ENCODE results near the gene RAB3GAP1. TPM values are rescaled to one million over a fixed set of nuclear protein-coding genes. Genes with fewer than 3 reads are reported as not detected.

The RAB3GAP1 gene
- polyA plus RNA-seq, 2 donors, result 13.9 to 20.2 TPM

DNA sequence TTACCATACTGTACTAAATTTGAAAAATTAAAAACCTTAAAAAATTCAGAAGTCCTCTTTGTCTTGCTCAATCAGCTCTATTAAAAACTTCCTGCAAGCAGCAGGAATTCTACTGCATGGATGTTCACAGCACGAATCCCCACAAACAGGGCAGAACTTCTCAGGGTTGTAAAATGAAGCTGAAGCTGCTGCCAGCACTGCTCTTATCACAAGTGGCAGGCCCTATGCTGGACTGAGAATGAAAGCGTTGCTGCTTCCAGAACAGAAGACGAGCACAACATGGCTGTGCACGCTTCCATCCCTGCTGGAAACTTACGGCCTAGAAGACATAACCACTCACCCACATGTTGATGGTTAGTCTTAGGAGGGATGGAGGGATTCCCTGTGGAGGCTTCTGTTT, 134.0 kb downstream of the RAB3GAP1 start:
- Histone ChIP-seq H3K36me3 (ENCODE audit: control insufficient read depth in 2 of 2, insufficient read depth in 2 of 2, low read length in 1 of 2) (peaks cover 0 to 2% of the 10 kb centered on the region in 2 donors), H3K27ac (ENCODE audit: low read depth in 2 of 2, low read length in 1 of 2) (no peak overlapping the region), H3K9me3 (ENCODE audit: control insufficient read depth in 2 of 2, insufficient read depth in 1 of 2, low read depth in 1 of 2, low read length in 1 of 2) (no peaks in the 10 kb centered on the region), H3K4me3 (ENCODE audit: low read depth in 1 of 2, low read length in 2 of 2) (no peak overlapping the region), H3K4me1 (ENCODE audit: control insufficient read depth in 2 of 2, insufficient read depth in 2 of 2, low read length in 1 of 2) (no peaks in the 10 kb centered on the region), H3K27me3 (ENCODE audit: control insufficient read depth in 1 of 2, insufficient read depth in 2 of 2, low read length in 2 of 2) (no peaks in the 10 kb centered on the region)
- WGBS, 2 donors, result 94 to 97% methylated on average over 5 of the region's 5 CpGs

DNA sequence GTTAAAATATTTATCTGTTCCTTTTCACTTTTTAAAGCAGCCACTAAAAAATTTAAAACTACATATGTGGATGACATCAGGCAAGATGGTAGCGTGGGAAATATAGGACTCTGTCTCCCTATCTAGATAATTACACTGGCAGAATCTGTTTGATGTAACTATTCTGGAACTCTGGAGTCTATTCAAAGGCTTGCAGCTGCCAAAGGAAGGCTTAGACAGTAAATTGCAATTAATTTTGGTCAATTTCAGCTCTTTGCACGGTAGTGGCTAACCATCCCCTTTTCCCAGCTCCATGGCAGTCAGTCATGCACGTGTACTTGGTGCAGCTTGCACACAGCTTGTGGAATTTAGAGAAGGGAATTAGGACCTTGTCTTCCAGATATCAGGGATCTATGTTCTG, 135.2 kb downstream of the RAB3GAP1 start:
- WGBS, 2 donors, result 68 to 86% methylated on average over 3 of the region's 3 CpGs
- Histone ChIP-seq H3K27ac (ENCODE audit: low read depth in 2 of 2, low read length in 1 of 2) (no peak overlapping the region), H3K9me3 (ENCODE audit: control insufficient read depth in 2 of 2, insufficient read depth in 1 of 2, low read depth in 1 of 2, low read length in 1 of 2) (no peaks in the 10 kb centered on the region), H3K36me3 (ENCODE audit: control insufficient read depth in 2 of 2, insufficient read depth in 2 of 2, low read length in 1 of 2) (peaks cover 0 to 2% of the 10 kb centered on the region in 2 donors), H3K27me3 (ENCODE audit: control insufficient read depth in 1 of 2, insufficient read depth in 2 of 2, low read length in 2 of 2) (no peaks in the 10 kb centered on the region), H3K4me3 (ENCODE audit: low read depth in 1 of 2, low read length in 2 of 2) (no peak overlapping the region), H3K4me1 (ENCODE audit: control insufficient read depth in 2 of 2, insufficient read depth in 2 of 2, low read length in 1 of 2) (no peaks in the 10 kb centered on the region)

DNA sequence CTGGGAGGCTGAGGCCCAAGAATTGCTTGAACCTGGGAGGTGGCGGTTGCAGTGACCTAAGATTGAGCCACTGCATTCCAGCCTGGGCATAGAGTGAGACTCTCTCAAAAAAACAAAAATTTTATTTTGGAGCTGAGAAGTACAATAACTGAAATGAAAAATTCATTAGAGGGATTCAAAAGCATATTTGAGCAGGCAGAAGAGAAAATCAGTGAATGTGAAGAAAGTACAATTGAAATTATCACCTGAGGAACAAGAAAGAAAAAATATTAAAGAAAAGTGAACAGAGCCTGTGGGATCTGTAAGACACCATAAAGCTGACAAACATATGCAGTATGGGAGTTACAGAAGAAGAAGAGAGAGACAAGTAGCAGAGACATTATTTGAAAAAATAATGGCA, 137.1 kb downstream of the RAB3GAP1 start:
- WGBS, 2 donors, result 97 to 100% methylated on average over 1 of the region's 1 CpG

DNA sequence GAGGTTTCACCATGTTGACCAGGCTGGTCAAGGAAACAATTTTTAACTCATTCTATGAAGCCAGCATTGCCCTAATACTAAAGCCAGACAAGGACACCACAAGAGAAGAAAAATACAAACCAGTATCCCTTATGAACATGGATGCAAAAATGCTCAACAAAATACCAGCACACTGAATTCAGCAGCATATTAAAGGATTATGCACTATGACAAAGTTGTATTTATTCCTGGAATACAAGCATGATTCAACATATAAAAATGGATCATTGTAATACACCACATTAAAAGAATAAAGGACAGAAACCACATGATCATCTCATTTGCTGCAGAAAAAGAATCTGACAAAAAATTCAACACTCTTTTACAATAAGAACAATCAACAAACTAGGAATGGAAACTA, 138.7 kb downstream of the RAB3GAP1 start:
- Histone ChIP-seq H3K9me3 (ENCODE audit: control insufficient read depth in 2 of 2, insufficient read depth in 1 of 2, low read depth in 1 of 2, low read length in 1 of 2) (no peaks in the 10 kb centered on the region), H3K4me3 (ENCODE audit: low read depth in 1 of 2, low read length in 2 of 2) (no peak overlapping the region), H3K27me3 (ENCODE audit: control insufficient read depth in 1 of 2, insufficient read depth in 2 of 2, low read length in 2 of 2) (no peaks in the 10 kb centered on the region), H3K36me3 (ENCODE audit: control insufficient read depth in 2 of 2, insufficient read depth in 2 of 2, low read length in 1 of 2) (peaks cover 0 to 2% of the 10 kb centered on the region in 2 donors), H3K27ac (ENCODE audit: low read depth in 2 of 2, low read length in 1 of 2) (no peak overlapping the region), H3K4me1 (ENCODE audit: control insufficient read depth in 2 of 2, insufficient read depth in 2 of 2, low read length in 1 of 2) (no peaks in the 10 kb centered on the region)

More for the DNA sequence above, 137.1 kb downstream of the RAB3GAP1 start:
- Histone ChIP-seq H3K4me3 (ENCODE audit: low read depth in 1 of 2, low read length in 2 of 2) (no peak overlapping the region), H3K27ac (ENCODE audit: low read depth in 2 of 2, low read length in 1 of 2) (no peak overlapping the region), H3K4me1 (ENCODE audit: control insufficient read depth in 2 of 2, insufficient read depth in 2 of 2, low read length in 1 of 2) (no peaks in the 10 kb centered on the region), H3K36me3 (ENCODE audit: control insufficient read depth in 2 of 2, insufficient read depth in 2 of 2, low read length in 1 of 2) (peaks cover 0 to 2% of the 10 kb centered on the region in 2 donors), H3K27me3 (ENCODE audit: control insufficient read depth in 1 of 2, insufficient read depth in 2 of 2, low read length in 2 of 2) (no peaks in the 10 kb centered on the region), H3K9me3 (ENCODE audit: control insufficient read depth in 2 of 2, insufficient read depth in 1 of 2, low read depth in 1 of 2, low read length in 1 of 2) (no peaks in the 10 kb centered on the region)

DNA sequence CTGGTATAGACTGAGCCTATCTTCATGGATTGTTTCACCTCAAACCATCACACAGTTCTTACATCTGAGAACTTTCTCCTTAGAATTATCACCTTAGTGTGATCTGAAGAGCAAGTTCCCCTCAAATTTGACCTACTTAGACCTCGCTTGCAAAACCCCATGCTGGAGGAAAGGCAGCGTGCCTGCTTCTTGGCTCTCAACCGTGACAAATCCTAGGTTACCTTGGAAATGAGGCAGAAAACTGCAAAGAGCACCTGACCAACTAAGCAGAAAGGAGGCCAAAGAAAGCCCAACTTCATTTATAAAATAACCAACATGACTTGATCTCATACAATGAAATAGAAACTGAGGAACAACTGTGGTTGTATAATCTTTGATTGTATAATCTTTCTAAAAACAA, 146.4 kb downstream of the RAB3GAP1 start:
- Histone ChIP-seq H3K36me3 (ENCODE audit: control insufficient read depth in 2 of 2, insufficient read depth in 2 of 2, low read length in 1 of 2) (no peaks in the 10 kb centered on the region), H3K9me3 (ENCODE audit: control insufficient read depth in 2 of 2, insufficient read depth in 1 of 2, low read depth in 1 of 2, low read length in 1 of 2) (no peaks in the 10 kb centered on the region), H3K4me3 (ENCODE audit: low read depth in 1 of 2, low read length in 2 of 2) (no peak overlapping the region), H3K27me3 (ENCODE audit: control insufficient read depth in 1 of 2, insufficient read depth in 2 of 2, low read length in 2 of 2) (no peaks in the 10 kb centered on the region), H3K4me1 (ENCODE audit: control insufficient read depth in 2 of 2, insufficient read depth in 2 of 2, low read length in 1 of 2) (no peaks in the 10 kb centered on the region), H3K27ac (ENCODE audit: low read depth in 2 of 2, low read length in 1 of 2) (no peak overlapping the region)
- 75 to 83% methylated on average over 3 of the region's 3 CpGs for WGBS, 2 donors

DNA sequence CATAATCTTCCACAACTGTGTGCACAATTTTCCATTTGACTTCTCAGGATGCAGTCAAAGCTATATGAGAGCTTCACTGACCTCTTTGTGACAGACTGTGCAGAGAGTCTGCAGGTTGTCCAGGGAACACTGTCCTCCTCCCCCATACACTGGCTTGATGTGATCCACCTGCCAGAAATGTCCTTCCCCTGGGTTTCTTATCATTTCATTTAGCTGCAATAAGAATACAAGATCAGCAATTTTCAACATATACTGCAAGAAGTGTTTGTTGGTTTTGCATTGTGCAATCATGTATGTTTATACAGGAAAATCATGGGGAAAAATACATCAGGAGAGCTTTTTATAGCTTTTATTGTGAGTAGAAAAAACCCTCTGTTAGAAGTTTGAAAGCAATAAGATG, 150.7 kb downstream of the RAB3GAP1 start:
- H3K36me3 ChIP-seq (ENCODE audit: control insufficient read depth in 2 of 2, insufficient read depth in 2 of 2, low read length in 1 of 2), result no peaks in the 10 kb centered on the region
- no peaks in the 10 kb centered on the region for H3K27me3 ChIP-seq (ENCODE audit: control insufficient read depth in 1 of 2, insufficient read depth in 2 of 2, low read length in 2 of 2)
- H3K4me1 ChIP-seq (ENCODE audit: control insufficient read depth in 2 of 2, insufficient read depth in 2 of 2, low read length in 1 of 2), result no peaks in the 10 kb centered on the region
- H3K9me3 ChIP-seq (ENCODE audit: control insufficient read depth in 2 of 2, insufficient read depth in 1 of 2, low read depth in 1 of 2, low read length in 1 of 2), result no peaks in the 10 kb centered on the region
- no peak overlapping the region for H3K27ac ChIP-seq (ENCODE audit: low read depth in 2 of 2, low read length in 1 of 2)
- H3K4me3 ChIP-seq (ENCODE audit: low read depth in 1 of 2, low read length in 2 of 2), result no peak overlapping the region

GRCh38 chr2:135203944-135204343, 151.9 kb downstream of the RAB3GAP1 start:
- H3K4me3 ChIP-seq (ENCODE audit: low read depth in 1 of 2, low read length in 2 of 2), result no peak overlapping the region
- 93 to 94% methylated on average over 3 of the region's 3 CpGs for WGBS, 2 donors
- H3K27me3 ChIP-seq (ENCODE audit: control insufficient read depth in 1 of 2, insufficient read depth in 2 of 2, low read length in 2 of 2), result no peaks in the 10 kb centered on the region

GRCh38 chr2:135208016-135208415, 155.9 kb downstream of the RAB3GAP1 start:
- H3K27ac ChIP-seq (ENCODE audit: low read depth in 2 of 2, low read length in 1 of 2), result no peak overlapping the region
- H3K4me3 ChIP-seq (ENCODE audit: low read depth in 1 of 2, low read length in 2 of 2), result no peak overlapping the region
- H3K9me3 ChIP-seq (ENCODE audit: control insufficient read depth in 2 of 2, insufficient read depth in 1 of 2, low read depth in 1 of 2, low read length in 1 of 2), result no peaks in the 10 kb centered on the region
- WGBS, 2 donors, result 64% methylated on average over 2 of the region's 2 CpGs
- H3K27me3 ChIP-seq (ENCODE audit: control insufficient read depth in 1 of 2, insufficient read depth in 2 of 2, low read length in 2 of 2), result no peaks in the 10 kb centered on the region
- H3K4me1 ChIP-seq (ENCODE audit: control insufficient read depth in 2 of 2, insufficient read depth in 2 of 2, low read length in 1 of 2), result no peaks in the 10 kb centered on the region
- no peaks in the 10 kb centered on the region for H3K36me3 ChIP-seq (ENCODE audit: control insufficient read depth in 2 of 2, insufficient read depth in 2 of 2, low read length in 1 of 2)

More at GRCh38 chr2:135203944-135204343, 151.9 kb downstream of the RAB3GAP1 start:
- Histone ChIP-seq H3K4me1 (ENCODE audit: control insufficient read depth in 2 of 2, insufficient read depth in 2 of 2, low read length in 1 of 2) (no peaks in the 10 kb centered on the region), H3K27ac (ENCODE audit: low read depth in 2 of 2, low read length in 1 of 2) (no peak overlapping the region), H3K9me3 (ENCODE audit: control insufficient read depth in 2 of 2, insufficient read depth in 1 of 2, low read depth in 1 of 2, low read length in 1 of 2) (no peaks in the 10 kb centered on the region), H3K36me3 (ENCODE audit: control insufficient read depth in 2 of 2, insufficient read depth in 2 of 2, low read length in 1 of 2) (no peaks in the 10 kb centered on the region)

- H3K27ac ChIP-seq (ENCODE audit: low read depth in 2 of 2, low read length in 1 of 2), result no peak overlapping the region
- H3K4me3 ChIP-seq (ENCODE audit: low read depth in 1 of 2, low read length in 2 of 2), result no peak overlapping the region
- WGBS, 2 donors, result 67 to 82% methylated on average over 2 of the region's 2 CpGs
- H3K4me1 ChIP-seq (ENCODE audit: control insufficient read depth in 2 of 2, insufficient read depth in 2 of 2, low read length in 1 of 2), result no peaks in the 10 kb centered on the region
- H3K36me3 ChIP-seq (ENCODE audit: control insufficient read depth in 2 of 2, insufficient read depth in 2 of 2, low read length in 1 of 2), result no peaks in the 10 kb centered on the region
- no peaks in the 10 kb centered on the region for H3K27me3 ChIP-seq (ENCODE audit: control insufficient read depth in 1 of 2, insufficient read depth in 2 of 2, low read length in 2 of 2)
- no peaks in the 10 kb centered on the region for H3K9me3 ChIP-seq (ENCODE audit: control insufficient read depth in 2 of 2, insufficient read depth in 1 of 2, low read depth in 1 of 2, low read length in 1 of 2)
Observed at GRCh38 chr2:135212757-135213156, 160.7 kb downstream of the RAB3GAP1 start.

GRCh38 chr2:135218426-135218825, 166.3 kb downstream of the RAB3GAP1 start:
- Histone ChIP-seq H3K4me3 (ENCODE audit: low read depth in 1 of 2, low read length in 2 of 2) (no peak overlapping the region), H3K9me3 (ENCODE audit: control insufficient read depth in 2 of 2, insufficient read depth in 1 of 2, low read depth in 1 of 2, low read length in 1 of 2) (no peaks in the 10 kb centered on the region), H3K27me3 (ENCODE audit: control insufficient read depth in 1 of 2, insufficient read depth in 2 of 2, low read length in 2 of 2) (no peaks in the 10 kb centered on the region), H3K4me1 (ENCODE audit: control insufficient read depth in 2 of 2, insufficient read depth in 2 of 2, low read length in 1 of 2) (no peaks in the 10 kb centered on the region), H3K36me3 (ENCODE audit: control insufficient read depth in 2 of 2, insufficient read depth in 2 of 2, low read length in 1 of 2) (no peaks in the 10 kb centered on the region), H3K27ac (ENCODE audit: low read depth in 2 of 2, low read length in 1 of 2) (no peak overlapping the region)
- 91 to 93% methylated on average over 2 of the region's 2 CpGs for WGBS, 2 donors

All from esophagus (tissue), 2 donors.